Midbrain (tissue), 1 donor: ENCODE data around the gene FLRT3.

Experiments used
- DNase-seq: peaks from one replicate; lab custom pipeline; 2025; lab: John Stamatoyannopoulos, UW

Gene FLRT3

DNA sequence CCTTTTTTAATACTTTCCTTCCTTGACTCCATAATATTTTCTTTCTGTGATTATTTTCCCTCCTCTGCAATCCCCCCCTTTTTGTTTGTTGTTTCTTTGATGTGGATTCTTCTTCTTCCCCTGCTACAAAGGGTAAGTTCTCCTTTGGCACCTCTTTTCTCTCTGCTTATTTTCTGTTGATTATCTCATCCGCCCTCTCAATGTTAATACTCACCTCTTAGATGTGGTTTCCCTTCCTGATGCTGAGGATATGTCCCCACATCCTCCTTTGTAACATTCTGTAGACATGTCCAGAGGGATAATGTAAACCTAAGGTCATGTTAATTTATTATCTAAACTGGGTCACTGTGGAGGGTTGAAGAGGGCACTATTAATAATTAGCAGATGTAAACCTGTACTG, 17.7 kb downstream of the FLRT3 start:
- no peak for DNase-seq

DNA sequence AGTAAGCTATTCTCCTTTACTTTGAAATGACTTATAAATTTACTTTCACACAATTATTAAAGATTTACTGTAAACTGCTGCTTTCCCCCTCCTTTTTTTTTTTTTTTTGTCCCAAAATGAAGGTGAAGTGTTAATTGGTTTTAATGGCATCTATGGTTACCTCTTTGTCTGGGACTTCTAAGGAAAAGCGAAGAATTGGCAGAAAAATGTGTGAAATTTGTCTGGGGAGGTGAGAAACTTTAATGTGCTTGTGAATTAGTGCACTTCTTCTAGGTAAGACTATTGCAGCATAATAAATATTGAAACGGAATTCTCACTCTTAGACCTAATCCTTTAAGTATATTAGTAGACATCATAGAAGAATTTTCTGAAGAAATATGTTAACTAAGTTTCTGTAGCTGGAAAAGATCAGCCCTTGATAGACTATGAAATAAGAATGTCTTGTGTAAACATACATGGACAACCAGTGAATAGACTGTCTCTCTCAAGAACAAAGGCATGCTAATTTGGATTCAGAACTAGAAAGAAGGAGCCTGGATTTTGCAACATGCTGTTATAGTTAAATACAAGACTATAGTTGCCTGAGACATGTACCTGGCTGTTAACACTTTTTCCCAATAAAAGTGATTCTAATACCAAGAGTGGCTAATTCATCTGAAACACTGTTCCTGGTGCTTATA, 23.9 kb downstream of the FLRT3 start:
- DNase-seq, result no peak

DNA sequence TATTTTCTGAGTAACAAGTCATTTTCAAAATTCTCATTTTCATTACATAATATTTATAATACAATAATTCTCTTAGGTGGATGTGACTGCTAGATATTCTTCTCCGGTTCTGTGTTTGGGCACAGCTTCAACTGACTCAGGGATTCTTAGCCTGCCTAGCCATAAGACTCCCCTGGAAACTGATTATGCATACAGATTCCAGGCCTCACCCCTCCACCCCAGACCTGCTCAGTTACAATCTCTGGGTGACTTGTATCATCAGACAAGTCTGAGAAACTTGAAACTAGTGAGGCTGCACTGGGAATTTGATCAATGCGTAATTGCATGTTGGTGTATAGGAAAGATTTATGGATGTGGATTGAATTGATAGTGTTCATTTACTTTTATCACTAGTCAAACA, 25.4 kb downstream of the FLRT3 start:
- no peak for DNase-seq

DNA sequence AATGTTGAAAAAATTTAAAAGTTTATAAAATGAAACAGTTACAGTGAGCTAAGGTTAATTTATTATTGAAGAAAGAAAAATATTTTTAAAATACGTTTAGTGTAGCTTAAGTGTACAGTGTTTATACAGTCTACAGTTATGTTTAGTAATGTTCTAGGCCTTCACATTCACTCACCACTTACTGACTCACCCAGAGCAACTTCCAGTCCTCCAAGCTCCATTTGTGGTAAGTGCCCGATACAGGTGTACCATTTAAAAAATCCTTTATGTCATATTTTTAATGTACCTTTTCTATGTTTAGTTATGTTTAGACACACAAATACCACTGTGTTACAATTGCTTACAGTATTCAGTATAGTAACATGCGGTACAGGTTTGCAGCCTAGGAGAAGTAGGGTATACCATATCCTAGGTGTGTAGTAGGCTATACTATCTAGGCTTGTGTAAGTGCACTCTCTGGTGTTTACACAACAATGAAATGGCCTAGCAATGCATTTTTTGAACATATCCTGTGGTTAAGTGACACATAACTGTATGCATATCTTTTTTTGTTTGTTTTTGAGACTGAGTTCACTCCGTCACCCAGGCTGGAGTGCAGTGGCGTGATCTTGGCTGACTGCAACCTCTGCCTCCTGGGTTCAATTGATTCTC, 26.3 kb downstream of the FLRT3 start:
- DNase-seq, result no peak

DNA sequence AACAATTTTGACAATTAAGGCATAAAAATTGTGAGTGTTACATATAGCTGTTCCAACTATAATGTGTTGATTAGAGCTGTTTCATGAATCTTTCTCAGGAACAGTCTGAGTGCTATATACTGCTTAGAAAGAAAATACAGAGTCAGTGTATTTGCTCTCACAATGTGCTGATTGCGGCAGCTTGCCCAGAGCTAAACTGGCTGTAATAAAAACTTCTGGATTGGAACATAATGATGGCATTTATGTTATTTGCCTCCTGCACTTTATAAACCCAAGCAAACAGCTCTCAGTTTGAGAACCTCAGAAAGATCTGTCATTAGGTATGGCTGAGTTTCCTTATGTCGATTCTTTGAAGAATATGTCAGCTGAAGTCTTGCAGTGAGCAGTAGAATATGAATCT, 29.5 kb downstream of the FLRT3 start:
- DNase-seq, result no peak

DNA sequence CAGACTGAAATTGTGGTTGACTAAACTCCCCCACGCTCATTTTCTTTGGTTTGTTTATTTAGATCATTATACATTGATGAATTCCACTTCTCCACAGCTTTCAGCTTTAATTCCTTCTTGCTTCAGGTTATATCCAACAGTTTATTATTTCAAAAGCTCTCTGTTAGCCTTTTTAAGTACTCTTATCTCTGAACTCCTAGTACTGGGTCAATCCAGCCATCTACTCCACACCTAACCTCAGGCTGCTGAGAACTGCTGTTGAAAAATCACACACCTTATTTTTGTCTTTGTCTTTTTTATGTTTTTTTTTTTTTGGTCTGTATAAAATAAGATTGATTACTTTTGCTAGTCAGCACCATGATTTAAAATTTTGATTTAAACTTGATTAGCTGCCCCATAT, 32.9 kb downstream of the FLRT3 start:
- no peak for DNase-seq

DNA sequence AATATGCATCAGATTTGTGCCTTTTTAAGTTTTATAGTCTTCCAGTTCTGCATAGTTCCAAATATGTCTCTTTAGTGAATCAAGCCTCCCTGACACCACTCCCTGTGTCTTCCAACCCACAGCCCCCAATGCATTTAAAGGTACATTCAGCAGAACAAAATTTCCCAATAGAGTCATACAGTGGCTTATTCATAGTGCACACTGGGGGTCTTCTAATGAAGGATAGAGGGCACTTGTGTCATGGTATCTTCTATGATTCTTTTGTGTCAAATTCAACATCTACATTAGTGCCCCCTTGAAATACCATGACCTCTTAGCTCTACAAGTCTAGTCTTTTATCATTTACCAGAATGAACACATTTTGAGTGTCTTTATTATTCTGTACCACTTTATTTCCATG, 33.8 kb downstream of the FLRT3 start:
- no peak for DNase-seq

DNA sequence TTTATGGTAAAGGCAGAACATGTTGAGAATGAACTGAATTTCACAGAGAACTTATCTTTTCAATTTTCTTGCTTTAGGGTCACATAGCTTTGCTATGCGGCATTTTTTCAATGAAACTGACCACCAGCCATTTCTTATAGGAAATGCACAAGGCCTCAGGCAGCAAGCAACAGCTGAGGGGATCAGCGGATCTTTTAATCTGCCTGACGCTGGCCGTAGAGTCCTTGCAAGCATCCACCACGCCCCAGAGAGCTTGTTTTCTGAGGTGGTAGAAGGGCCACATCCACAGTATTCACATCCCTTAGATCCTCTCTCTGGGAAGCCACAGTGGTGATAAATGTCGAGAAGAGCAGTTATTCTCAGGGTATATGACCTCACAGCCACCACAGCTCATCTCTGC, 34.3 kb downstream of the FLRT3 start:
- DNase-seq, result no peak

DNA sequence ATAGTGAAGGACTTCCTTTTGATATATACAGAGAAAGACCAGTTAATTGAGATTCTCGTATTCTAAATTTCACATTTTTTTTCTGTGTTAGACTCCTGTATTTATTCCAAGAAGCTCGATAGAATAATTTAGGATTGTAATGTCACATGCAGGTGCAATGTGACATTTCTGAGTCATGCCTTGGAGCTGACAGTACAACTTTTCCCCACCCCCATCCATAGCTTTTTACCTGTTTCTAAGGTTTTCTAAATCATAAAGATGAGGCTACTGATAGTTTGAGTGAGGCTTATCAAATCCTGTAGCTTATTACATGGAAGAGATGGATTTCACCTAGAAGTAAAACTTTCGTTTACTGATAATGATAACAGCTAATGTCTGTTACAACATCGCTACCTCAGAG, 37.6 kb downstream of the FLRT3 start:
- DNase-seq, result no peak

DNA sequence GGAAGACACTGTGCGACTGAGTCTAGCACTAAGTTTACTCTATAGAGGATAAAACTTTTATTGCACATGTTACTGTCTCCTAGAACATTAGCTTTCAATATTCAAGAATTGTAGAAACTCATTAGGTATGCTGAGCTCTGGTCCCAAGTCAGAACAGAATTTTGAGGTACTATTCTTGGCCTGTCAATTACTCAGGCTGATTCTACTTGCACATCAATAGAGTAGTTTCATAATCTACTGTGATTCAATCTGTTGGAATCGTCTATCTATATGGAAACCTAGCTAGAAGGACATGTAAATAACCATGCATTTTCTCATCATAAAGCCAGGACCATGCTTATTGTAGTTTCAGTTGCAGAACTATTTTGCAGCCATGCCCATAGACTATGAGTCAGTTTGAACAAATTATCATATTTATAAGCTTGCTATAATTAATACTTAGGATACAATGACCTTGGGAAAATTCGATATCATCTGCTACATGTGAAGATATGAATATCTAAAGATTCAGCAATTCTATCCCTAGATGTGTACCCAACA, 41.6 kb downstream of the FLRT3 start:
- no peak for DNase-seq

DNA sequence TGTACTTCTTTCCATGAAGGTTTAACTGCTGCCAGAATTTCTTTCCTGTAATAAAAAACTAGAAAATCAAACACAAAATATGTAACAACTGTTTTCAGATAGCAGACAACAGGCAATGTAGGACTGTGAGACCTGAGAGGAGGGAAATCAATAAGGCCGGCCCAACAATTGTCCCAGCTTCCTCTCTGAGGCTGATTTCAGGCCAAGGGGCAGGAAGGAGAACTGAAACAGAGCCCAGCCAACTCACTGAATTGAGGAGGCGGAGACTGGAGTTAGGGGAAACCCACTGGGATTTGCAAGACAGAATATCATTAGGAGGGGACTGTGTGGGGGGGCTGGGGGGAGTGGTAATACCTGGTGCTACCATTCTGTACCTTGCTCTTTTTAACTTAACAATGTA, 42.2 kb downstream of the FLRT3 start:
- DNase-seq, result no peak

DNA sequence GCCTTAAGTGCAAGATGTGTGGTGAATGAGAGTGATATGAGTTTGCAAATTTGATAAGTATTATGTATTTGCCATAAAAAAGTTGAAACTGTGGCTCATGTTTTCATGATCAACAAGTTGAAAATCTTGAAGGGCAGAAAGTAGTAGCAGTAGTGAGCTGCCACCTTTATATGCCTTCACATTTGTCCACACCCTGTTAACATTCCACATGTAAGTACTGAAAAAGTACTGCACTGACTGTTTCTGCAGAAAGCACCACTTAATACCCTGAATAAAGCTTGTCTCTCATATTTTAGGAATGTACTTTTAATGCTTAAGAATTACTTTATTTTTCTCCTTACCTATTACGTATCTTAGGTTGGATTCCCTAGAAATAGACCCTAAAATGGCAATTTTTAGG, 45.9 kb downstream of the FLRT3 start:
- DNase-seq, result no peak

DNA sequence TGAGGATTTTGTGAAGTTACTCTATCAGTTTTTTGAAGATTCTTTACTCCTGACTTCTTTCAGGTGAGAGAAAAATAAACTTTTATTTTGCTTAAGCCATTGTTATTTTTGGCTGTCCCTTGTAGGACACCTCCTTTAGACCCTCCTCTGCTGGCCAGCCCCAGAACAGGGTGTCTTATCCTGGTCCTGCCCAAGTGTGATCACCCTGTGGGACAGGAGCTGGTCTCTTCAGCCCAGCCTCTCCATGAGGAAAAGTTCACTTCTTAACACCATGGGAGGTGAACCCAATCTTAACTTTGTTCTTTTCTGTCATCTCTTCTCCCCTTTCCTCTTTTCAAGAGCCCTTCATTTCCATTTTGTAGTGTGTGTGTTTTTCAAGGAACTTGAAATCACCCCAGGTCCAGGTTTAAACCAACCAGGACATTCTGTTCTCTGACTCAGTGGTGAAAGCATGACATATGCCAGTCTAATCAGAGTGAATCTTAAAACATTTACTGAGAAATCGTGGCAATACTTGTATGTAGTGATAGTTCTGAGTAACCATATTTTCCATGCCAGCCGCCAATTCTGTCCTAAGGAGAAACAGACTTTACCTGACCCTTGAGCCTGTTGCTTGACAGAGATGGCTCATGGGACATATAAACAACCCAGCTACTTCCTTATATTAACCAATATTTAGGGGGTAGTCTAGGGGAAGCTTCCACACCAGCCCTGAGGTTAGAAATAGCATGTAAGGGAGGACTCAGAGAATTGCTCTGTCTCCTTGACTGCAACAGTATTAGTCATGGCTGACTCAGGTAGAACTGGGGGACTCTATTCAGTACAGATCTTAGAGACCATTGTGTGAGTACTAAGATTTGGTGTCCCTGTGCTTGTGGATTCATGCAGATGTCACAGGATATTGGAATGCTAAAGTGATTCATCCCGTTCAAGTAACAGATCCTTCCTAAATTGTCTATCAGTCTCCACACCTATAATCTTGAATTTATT, 48.8 kb downstream of the FLRT3 start:
- DNase-seq, result no peak

DNA sequence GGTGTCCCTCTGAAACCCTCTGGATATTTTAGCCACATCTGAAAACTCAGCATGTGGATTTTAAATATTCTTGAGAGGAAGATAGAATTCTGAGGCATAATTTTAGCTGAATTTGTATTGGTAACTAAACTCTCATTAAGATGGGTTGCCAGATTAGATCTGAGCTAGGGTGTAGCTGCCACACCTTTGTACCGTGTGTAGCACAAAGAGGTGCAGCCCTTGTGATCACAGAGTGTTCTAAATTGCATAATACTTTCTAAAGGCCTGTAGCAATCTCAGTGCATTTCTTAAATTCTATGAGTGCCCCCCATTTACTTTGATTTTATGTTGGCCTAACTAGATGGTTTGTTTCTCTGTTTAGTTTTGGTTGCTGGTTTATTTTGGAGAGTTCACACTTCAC, 53.0 kb downstream of the FLRT3 start:
- no peak for DNase-seq

DNA sequence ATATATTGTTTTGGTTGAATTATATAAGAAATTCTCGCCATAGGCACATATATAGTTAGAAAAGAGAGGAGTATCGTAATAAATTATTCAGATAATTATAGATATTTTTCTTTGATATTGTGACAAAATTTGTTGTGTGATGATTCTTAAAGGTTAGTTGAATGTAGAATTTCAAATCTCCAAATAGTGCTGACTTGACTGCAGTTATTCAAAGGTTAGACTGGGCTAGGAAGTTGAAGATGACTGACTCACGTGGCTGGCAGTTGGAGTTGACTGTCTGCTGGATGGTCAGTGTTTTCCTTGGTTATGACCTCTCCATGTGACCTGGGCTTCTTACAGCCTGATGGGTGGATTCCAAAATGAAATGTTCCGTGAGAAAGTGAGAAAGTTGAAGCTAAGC, 55.3 kb downstream of the FLRT3 start:
- DNase-seq, result no peak
